Motor neuron (in vitro differentiated cells): ENCODE measurements around the gene USP31. TPM values are rescaled to one million over a fixed set of nuclear protein-coding genes. Genes with fewer than 3 reads are reported as not detected.

Source experiments
- ATAC-seq, 8 experiments: fragments of 200-7000 bp; cut with Tn5 transposase; replicated peaks in 6 of 8; 2 replicates each; pipeline ENCODE4 v1.8.0; 2021; ENCODE audit warnings: mild to moderate bottlenecking in 8 of 8, moderate library complexity in 8 of 8
- H3K27ac ChIP-seq, 2 donors: fragments of 250-450 bp; sonication (Bioruptor Pico); 2 replicates each; pipeline ENCODE4 v1.9.0; 2021; ENCODE audit warnings: antibody characterized with exemption in 2 of 2, mild to moderate bottlenecking in 2 of 2, moderate library complexity in 1 of 2
- H3K4me1 ChIP-seq, 2 donors: fragments of 250-450 bp; sonication (Bioruptor Pico); replicated peaks in 1 of 2; 2 replicates each; pipeline ENCODE4 v1.6.1; 2021; ENCODE audit warnings: antibody characterized with exemption in 2 of 2, mild to moderate bottlenecking in 2 of 2, moderate library complexity in 1 of 2
- H3K4me3 ChIP-seq, 5 donors: fragments of 250-450 bp; sonication (Bioruptor Pico); 2 replicates each; pipeline ENCODE4 v1.9.0; 2021; ENCODE audit warnings: antibody characterized with exemption in 5 of 5, mild to moderate bottlenecking in 5 of 5, moderate library complexity in 4 of 5
- whole genome bisulfite sequencing, 10 experiments: fragments of 450-650 bp; shearing (Covaris generic); methylation state at CpG; one replicate each; pipeline ENCODE4 v1.0.0; 2022; 5-methylcytosine and 5-hydroxymethylcytosine counted together
- in situ Hi-C, 9 experiments: fragments of 400-800 bp; cut with MboI; loops; one replicate each; pipeline ENCODE4 v1.15.0; 2021; ENCODE audit warnings: low sequenced_read_pairs in 9 of 9, low pct_unique_long_range_greater_than_20kb in 2 of 9; ENCODE audit not compliant: unreplicated experiment in 9 of 9
- total RNA-seq, 8 experiments: library from RNA; unstranded; fragments of 300-600 nt; gene quantifications; 2 replicates each; pipeline versions ENCODE4 v1.2.3 to v1.2.4, GENCODE V29; 2022

Gene USP31, protein sequence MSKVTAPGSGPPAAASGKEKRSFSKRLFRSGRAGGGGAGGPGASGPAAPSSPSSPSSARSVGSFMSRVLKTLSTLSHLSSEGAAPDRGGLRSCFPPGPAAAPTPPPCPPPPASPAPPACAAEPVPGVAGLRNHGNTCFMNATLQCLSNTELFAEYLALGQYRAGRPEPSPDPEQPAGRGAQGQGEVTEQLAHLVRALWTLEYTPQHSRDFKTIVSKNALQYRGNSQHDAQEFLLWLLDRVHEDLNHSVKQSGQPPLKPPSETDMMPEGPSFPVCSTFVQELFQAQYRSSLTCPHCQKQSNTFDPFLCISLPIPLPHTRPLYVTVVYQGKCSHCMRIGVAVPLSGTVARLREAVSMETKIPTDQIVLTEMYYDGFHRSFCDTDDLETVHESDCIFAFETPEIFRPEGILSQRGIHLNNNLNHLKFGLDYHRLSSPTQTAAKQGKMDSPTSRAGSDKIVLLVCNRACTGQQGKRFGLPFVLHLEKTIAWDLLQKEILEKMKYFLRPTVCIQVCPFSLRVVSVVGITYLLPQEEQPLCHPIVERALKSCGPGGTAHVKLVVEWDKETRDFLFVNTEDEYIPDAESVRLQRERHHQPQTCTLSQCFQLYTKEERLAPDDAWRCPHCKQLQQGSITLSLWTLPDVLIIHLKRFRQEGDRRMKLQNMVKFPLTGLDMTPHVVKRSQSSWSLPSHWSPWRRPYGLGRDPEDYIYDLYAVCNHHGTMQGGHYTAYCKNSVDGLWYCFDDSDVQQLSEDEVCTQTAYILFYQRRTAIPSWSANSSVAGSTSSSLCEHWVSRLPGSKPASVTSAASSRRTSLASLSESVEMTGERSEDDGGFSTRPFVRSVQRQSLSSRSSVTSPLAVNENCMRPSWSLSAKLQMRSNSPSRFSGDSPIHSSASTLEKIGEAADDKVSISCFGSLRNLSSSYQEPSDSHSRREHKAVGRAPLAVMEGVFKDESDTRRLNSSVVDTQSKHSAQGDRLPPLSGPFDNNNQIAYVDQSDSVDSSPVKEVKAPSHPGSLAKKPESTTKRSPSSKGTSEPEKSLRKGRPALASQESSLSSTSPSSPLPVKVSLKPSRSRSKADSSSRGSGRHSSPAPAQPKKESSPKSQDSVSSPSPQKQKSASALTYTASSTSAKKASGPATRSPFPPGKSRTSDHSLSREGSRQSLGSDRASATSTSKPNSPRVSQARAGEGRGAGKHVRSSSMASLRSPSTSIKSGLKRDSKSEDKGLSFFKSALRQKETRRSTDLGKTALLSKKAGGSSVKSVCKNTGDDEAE (N-terminal part only)
- 10 to 100 TPM in 4 of 8 experiments, 1 to 10 TPM in 4; 4.9 to 11.8 (median 9.5) TPM for total RNA-seq

DNA sequence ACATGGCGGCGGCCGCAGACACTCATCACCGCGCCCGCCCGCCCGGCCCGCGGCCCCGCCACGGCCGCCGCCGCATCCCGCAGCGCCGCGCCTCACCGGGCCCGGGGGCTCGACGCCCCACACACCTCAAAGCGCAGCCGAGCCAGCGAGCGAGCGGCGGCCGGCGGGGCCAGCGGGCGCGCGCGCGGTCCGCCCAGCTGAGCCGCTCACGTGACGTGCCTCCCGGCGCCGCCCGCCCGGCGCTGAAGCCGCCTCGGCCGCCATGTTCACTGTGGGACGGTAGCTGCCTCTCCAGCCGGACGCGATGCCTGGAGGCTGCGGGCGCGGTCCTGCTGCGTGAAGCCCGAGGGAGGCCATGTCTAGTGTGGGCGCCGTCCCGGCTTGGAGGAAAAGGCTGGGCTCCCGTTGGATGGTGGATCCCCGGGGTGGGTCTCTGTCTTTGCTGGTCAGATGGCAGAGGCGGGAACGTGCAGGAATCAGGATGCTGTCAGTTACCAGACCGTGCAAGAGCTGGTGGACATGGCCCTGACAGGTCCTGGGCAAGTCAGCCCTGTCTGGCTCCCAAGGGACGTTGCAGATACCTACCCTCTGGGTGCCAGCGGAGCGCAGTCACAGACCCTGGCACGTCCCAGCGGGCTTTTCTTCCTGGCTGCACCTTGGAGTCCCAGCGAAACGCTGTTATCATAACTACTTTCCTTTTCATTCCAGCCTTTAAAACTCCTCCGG lies at the start of gene USP31:
TSS of gene USP31 (minus strand) at position 186 of the 726 bp plus-strand sequence. CDS start at position 4, 182 bp downstream.
- ATAC-seq: peak; percentile 91 to 98 (median 98)
- H3K27ac ChIP-seq: peak within 1 kb of the TSS; percentile 60 to 68
- peak within 1 kb of the TSS; percentile 72 to 97 (median 81) for H3K4me3 ChIP-seq
- WGBS, 10 experiments: 0 to 43% (median 5%) methylated on average over 1 to 14 of the region's 75 CpGs; no CpG with 5 or more reads in 2 of the 10 experiments
- H3K4me1 ChIP-seq: peaks cover 7 to 16% of the 10 kb centered on the region in 2 donors
- in situ Hi-C loops: no loop called here

DNA sequence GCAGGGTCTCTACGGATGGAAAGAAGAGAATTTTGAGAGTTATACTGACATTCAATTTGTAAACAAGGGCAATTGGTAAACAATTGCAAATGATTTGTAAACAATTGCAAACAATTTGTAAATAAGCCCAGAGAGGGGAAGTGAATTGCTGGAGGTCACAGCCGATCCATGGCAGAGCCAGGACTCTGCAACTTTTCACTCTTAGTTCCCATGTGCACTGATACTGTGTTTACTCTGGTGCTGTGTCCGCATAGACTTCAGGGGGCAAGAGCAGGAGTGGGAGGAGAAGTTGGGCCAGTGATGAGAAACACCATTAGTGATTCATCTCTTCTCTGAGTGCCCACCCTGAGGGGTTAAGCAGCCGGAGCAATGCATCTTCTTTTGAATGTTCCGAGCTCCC lies 47.3 kb upstream of the USP31 start:
- no peak for ATAC-seq
- peaks cover 4 to 10% of the 10 kb centered on the region in 2 donors for H3K4me1 ChIP-seq
- no peak overlapping the region for H3K27ac ChIP-seq
- H3K4me3 ChIP-seq: no peak overlapping the region
- in situ Hi-C loops: loop anchor here in 7 of 9 experiments (25.0 kb wide), 3 partner anchors 216 to 841 kb away; no protein-coding TSS in a partner anchor
- WGBS, 10 experiments: 0 to 60% (median 43%) methylated on average over 1 to 3 of the region's 5 CpGs

DNA sequence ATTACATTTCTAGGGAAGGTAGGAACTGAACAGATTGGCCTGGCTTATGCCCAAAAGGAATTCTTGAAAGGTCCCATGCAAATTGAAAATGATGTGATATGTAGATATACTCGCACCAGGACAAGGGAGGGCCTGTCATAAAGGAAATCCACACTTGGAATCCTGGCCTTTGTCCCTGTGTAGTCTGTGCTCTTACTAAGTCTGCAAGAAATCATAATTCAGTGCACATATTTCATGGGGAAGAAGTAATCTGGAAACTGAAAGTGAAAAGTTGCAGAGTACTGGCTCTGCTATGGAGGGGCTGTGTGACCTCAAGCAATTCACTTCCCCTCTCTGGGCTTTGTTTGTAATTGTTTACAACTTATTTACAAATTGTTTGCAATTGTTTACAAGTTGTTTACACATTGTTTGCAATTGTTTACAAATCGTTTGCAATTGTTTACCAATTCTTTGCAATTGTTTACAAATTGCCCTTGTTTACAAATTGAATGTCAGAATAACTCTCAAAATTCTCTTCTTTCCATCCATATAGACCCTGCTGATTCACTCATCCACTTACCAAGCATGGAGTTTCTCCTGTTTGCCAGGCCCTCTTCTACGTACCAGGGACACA lies 46.2 kb upstream of the USP31 start:
- WGBS, 10 experiments: 0 to 100% (median 57%) methylated on average over 1 to 3 of the region's 3 CpGs; no CpG with 5 or more reads in 2 of the 10 experiments
- peak in 3 of 8 experiments; percentile 56 to 86 (median 79) for ATAC-seq
- H3K4me3 ChIP-seq: no peak overlapping the region
- in situ Hi-C loops: loop anchor here in 7 of 9 experiments (25.0 kb wide), 3 partner anchors 217 to 842 kb away; no protein-coding TSS in a partner anchor
- H3K4me1 ChIP-seq: no peaks in the 10 kb centered on the region
- H3K27ac ChIP-seq: no peak overlapping the region

DNA sequence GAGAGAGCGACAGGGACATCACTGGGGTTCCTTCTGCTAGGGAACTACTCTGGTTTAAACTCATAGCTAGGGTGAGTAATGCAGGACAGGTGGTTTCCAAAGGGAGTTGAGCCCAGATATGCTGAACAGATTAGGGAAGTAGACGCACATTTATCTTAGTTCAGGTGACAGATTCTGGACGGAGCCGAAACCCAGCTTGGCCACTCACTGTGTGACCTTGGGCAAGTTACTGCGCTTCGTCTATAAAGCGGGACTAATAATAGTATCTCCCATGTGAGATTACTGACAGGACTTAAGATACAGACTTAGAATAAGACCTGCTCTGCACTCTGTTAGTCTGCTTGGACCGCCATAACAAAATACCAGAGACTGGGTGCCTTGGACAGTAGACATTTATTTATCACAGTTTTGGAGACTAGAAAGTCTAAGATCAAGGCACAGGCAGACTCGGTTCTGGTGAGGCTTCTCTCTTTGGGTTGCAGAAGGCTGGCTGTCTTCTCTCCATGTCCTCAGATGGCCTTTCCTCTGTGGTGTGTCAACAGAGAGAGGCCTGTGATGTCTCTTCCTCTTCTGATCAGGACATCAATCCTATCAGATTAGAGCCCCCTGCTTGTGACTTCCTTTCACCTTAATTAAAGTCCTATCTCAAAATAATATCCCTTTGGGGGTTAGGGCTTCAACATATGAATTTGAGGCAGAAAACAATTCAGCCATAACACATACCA lies 45.4 kb upstream of the USP31 start:
- no peak overlapping the region for H3K4me3 ChIP-seq
- WGBS, 10 experiments: 55 to 100% (median 92%) methylated on average over 1 to 9 of the region's 9 CpGs; no CpG with 5 or more reads in 2 of the 10 experiments
- in situ Hi-C loops: loop anchor here in 7 of 9 experiments (25.0 kb wide), 3 partner anchors 218 to 843 kb away; no protein-coding TSS in a partner anchor
- H3K4me1 ChIP-seq: no peaks in the 10 kb centered on the region
- no peak for ATAC-seq
- H3K27ac ChIP-seq: no peak overlapping the region

DNA sequence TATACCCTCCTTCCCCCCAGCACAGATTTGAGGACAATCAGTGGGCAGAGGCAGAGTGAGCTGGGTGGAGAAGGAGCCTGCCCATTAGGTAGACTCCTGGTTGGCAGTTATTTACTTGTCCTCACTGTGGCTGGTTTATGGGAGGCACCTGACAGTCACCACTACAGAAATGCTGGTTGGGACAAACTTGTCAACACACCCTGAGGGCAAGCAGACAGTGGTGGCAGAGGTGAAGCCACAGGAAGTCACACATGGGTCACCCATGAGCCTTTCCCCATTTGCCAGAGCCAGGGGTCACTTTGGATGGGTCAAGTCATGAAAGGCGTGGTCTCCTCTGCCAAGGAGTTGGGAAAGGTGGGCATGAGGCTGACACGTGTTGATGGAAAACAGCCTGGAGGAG lies 39.7 kb upstream of the USP31 start:
- ATAC-seq: no peak
- WGBS, 10 experiments: 100% methylated on average over 2 of the region's 2 CpGs; no CpG with 5 or more reads in 9 of the 10 experiments
- in situ Hi-C loops: loop anchor here in 7 of 9 experiments (25.0 kb wide), 3 partner anchors 223 to 848 kb away; no protein-coding TSS in a partner anchor
- H3K4me1 ChIP-seq: no peaks in the 10 kb centered on the region
- no peak overlapping the region for H3K4me3 ChIP-seq
- H3K27ac ChIP-seq: no peak overlapping the region

DNA sequence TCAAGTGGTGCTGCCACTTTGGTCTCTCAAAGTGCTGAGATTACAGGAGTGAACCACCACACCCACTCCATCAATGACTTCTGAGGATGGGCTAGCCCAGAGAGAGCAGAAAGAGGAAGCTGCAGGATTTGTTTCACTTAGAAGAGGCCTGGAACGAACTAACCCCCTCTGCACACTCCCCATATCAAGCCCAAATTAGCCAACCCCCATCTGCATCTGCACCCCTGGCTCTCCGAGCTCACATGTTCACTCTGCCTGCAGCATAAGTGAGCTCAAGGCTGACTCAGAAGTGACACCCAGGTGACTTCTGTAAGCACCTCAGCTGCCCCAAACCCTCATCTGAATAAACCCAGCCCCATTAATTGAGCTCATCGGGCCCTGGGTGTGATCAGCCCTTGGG lies 38.1 kb upstream of the USP31 start:
- H3K4me3 ChIP-seq: no peak overlapping the region
- ATAC-seq: no peak
- H3K27ac ChIP-seq: no peak overlapping the region
- 0 to 100% (median 55%) methylated on average over 1 to 2 of the region's 3 CpGs; no CpG with 5 or more reads in 6 of the 10 experiments for WGBS, 10 experiments
- peaks cover 0 to 3% of the 10 kb centered on the region in 2 donors for H3K4me1 ChIP-seq
- in situ Hi-C loops: loop anchor here in 7 of 9 experiments (25.0 kb wide), 3 partner anchors 225 to 850 kb away; no protein-coding TSS in a partner anchor

DNA sequence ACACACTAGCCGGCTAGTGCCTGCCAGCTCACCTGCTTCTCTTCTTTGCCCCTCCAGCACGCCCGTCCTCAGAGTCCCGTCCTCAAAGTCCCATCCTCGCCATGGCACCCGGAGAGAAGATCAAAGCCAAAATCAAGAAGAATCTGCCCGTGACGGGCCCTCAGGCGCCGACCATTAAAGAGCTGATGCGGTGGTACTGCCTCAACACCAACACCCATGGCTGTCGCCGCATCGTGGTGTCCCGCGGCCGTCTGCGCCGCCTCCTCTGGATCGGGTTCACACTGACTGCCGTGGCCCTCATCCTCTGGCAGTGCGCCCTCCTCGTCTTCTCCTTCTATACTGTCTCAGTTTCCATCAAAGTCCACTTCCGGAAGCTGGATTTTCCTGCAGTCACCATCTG lies 36.9 kb upstream of the USP31 start:
- WGBS, 10 experiments: 93 to 100% (median 94%) methylated on average over 3 to 14 of the region's 24 CpGs; no CpG with 5 or more reads in 7 of the 10 experiments
- in situ Hi-C loops: loop anchor here in 7 of 9 experiments (25.0 kb wide), 3 partner anchors 226 to 851 kb away; no protein-coding TSS in a partner anchor

DNA sequence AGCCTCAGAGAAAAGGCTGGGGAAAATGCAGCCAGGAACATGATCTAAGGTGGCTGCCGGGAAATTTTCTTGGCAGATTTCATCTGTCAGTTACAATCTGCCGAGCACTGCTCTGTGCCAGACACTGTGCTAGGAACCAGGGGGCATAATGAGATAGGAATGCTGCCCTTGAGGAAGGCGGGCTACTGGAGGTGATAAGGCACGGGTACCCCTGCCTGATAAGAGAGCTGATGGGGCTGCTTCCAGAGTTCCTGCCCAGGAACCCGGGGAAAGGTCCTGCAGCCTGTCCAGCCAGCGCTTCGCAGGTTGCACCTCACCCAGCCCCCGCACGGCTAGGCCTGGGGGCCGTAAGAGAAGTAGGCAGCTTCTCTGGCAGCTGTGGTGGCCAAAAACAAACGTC lies 36.4 kb upstream of the USP31 start:
- peaks cover 0 to 3% of the 10 kb centered on the region in 2 donors for H3K4me1 ChIP-seq
- H3K27ac ChIP-seq: no peak overlapping the region
- ATAC-seq: no peak
- H3K4me3 ChIP-seq: no peak overlapping the region
- in situ Hi-C loops: loop anchor here in 7 of 9 experiments (25.0 kb wide), 3 partner anchors 227 to 852 kb away; no protein-coding TSS in a partner anchor
- WGBS, 10 experiments: 6 to 94% (median 77%) methylated on average over 1 to 9 of the region's 11 CpGs; no CpG with 5 or more reads in 2 of the 10 experiments

More for the DNA sequence above, 36.9 kb upstream of the USP31 start:
- ATAC-seq: no peak
- Histone ChIP-seq H3K27ac (no peak overlapping the region), H3K4me3 (no peak overlapping the region), H3K4me1 (peaks cover 0 to 3% of the 10 kb centered on the region in 2 donors)

DNA sequence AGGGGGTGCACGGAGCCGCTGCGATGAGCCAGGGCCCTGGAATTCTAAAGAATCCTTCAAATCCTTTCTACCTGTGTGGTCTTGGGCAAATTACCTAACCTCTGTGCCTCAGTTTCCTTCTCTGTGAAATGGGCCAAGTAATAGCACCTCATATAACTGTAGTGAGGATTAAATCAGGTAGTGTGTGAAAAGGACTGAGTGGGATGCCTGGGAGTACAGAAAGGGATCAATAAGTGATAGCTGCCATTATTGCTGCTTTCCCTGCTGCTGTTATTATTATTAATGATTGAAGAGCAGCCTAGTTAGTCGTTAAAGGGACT lies 34.3 kb upstream of the USP31 start:
- peaks cover 0 to 3% of the 10 kb centered on the region in 2 donors for H3K4me1 ChIP-seq
- H3K27ac ChIP-seq: no peak overlapping the region
- in situ Hi-C loops: loop anchor here in 7 of 9 experiments (25.0 kb wide), 3 partner anchors 229 to 854 kb away; no protein-coding TSS in a partner anchor
- no peak overlapping the region for H3K4me3 ChIP-seq
- no peak for ATAC-seq
- 0 to 71% (median 42%) methylated on average over 1 to 4 of the region's 4 CpGs; no CpG with 5 or more reads in 6 of the 10 experiments for WGBS, 10 experiments

DNA sequence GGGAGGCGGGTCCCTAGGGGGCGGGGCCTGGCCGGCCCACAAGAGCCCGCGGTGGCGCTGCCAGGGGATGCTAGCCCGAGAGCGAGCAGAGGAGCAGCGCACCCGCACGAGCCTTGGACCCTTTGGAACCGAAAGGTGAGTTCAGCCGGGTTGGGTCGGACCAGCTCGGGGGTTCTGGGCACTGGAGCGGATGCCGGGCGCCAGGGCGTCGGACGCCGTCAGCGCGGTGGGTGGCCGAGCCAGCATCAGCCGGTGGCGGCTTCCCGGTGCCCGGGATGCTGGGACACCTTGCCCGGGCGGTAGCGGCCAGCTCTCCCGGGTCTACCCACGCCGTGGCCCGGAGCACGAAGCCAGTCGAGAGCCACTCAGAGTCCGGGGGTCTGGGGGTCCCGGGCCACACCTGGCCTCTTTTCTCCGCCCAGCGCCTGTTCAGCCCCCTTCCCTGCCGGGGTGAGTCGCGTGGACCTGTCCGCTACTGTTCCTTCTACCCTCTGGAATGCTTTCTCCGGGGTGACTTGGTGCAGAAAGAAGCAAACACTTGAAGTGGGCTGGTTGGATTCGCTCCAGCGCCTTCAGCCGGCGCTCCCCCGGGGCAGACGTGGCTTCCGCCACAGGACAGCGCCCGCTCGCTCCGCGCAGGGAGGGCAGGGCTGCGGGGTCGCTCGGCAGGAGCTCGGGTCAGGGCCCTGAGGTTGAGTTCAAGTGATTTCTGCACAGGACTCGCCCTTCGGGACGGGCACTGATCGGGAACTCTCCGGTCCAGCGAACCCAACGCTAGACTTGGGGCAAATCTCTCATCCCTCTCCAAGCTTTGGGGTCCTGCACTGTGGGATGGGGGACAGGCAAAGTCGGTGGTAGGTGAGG lies 33.7 kb upstream of the USP31 start, which contains the start of gene SCNN1G:
TSS of gene SCNN1G (plus strand) at position 67 of the 864 bp plus-strand sequence. CDS start 3,527 bp downstream, outside the sequence.
- Histone ChIP-seq H3K4me3 (peak within 1 kb of the TSS; percentile 29 to 37 (median 34)), H3K27ac (no peak within 1 kb of the TSS), H3K4me1 (peaks cover 0 to 3% of the 10 kb centered on the region in 2 donors)
- in situ Hi-C loops: loop anchor here in 7 of 9 experiments (25.0 kb wide), 3 partner anchors 229 to 854 kb away; no protein-coding TSS in a partner anchor
- peak; percentile 51 to 75 (median 64) for ATAC-seq
- 5 to 20% (median 8%) methylated on average over 1 to 13 of the region's 71 CpGs; no CpG with 5 or more reads in 6 of the 10 experiments for WGBS, 10 experiments
